Activated CD4-positive, CD25-positive, alpha-beta regulatory T cell (primary cell): Measurements from ENCODE around the gene PPM1N.

Experiments used
- DNase-seq, 4 experiments: peaks; one replicate each; lab custom pipeline; 2025; lab: John Stamatoyannopoulos, UW

Gene PPM1N

DNA sequence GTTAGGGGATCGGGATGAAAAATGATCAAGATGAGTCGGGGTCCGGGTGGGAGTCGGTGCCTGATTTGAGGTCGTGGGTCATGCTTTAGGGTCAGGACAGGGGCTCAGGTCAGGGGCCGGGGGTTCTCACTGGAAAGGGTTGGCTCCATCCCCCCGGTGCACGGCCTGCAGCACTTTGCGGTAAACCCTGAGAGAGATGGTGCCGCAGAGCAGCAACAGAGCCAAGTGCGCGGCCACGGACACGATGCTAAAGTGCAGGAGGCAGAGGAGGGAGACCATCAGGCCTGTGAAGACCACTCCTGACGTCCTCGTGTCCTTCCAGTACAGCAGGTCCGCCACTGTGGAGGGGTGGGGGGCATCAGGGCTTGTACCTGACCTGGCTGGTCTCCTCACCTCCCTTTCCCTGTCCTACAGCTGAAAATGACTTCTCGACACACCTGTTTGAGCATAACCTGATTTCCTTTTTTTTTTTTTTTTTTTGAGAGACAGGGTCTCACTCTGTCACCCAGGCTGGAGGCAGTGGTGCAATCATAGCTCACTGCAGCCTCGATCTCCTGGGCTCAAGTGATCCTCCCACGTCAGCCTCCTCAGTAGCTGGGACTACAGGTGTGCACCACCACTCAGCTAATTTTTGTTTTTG is 8.9 kb upstream of the PPM1N start:
- no peak for DNase-seq

- DNase-seq = no peak
These were observed 6.1 kb upstream of the PPM1N start for GRCh38 chr19:45492137-45492626.

- DNase-seq = no peak
These were observed 5.4 kb upstream of the PPM1N start for GRCh38 chr19:45492627-45493470.

DNA sequence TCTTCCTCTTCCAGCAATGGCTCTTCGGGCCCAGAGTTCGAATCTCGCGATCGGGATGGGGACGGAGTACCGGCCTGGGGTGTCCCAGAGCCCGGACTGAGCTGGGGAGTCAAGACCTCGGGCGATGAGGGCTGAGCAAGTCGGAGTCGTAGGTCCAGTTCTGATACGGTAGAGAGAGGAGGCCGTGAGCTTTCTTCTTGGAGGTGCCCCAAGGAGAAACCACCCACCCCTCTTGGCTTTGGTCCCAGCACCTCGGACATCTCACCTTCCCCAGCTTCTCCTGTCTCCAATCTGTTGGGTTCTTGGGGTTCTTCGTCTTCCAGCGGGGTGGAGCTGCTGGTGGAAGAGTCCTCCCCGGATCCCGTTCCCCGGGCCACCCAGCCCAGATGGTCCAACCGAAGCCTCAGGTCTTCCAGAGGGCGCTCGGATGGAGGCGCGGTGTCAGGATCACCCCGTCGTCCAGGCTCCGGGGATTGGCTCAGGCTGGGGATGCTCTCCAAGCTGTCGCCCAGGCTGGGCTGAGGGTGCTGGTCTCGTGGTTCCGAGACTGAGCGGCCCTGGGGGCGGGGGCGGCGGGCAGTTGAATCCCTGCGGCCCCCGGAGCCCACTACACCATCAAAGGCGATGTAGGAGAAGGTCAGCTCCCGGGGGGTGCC is 3.9 kb upstream of the PPM1N start:
- no peak for DNase-seq

GRCh38 chr19:45495178-45495577 is 3.1 kb upstream of the PPM1N start:
- DNase-seq = no peak

GRCh38 chr19:45496349-45496953 is 1.8 kb upstream of the PPM1N start:
- DNase-seq = peak in 1 of 4 experiments; percentile 22

DNA sequence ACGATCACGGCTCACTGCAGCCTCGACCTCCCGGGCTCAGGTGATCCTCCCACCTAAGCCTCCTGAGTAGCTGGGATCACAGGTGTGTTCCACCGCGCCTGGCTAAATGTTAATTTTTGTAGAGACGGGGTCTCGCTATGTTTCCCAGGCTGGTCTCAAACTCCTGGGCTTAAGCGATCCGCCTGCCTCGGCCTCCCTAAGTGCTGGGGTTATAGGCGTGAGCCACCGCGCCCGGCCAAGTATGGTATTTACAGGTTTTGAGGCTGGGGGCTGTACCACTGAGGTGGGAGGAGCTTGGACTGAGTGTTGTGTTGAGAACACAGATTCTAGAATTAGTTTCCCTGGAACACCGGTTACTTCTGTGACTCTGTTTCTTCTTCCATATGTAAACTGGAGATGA is 452 bp upstream of the PPM1N start:
- DNase-seq = no peak

GRCh38 chr19:45499196-45500180 is 1.2 kb downstream of the PPM1N start:
- DNase-seq = peak in 1 of 4 experiments; percentile 14

DNA sequence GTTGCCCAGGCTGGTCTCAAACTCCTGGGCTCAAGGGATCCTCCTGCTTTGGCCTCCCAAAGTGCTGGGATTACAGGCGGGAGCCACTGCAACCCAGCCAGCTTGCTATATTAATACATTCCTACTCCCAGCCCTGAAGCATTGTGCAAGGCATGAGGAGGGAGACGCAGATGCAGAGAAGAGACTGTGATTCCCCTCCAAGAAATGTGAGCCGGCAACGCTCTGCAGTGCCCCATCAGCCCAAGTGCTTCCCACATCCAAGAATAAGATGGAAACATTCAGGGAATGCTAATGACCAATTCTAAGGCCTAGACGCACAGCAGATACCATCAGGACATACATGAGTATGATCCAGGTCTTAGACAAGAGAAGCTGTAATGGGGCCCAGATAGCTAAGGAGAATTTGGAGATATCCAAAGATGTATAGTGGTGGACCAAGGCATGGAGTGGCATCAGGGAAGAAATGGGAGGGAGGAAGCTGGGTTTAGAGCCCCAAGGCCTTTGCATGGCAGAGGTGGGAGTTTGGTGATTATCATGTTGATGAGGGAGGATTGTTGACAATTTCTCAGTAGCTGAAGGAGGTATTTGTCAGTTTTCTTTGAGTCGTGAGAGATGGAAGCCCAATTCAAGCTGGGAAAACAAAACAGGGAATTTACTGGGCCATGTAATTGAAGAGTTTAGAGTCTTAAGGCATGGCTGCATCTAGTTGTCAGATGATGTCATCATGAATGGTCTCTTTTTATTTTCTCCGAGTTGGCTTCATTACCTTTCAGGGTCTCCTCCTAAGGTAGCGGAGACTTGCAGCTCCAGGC is 2.9 kb downstream of the PPM1N start:
- DNase-seq = no peak

GRCh38 chr19:45501730-45502014 is 3.4 kb downstream of the PPM1N start:
- DNase-seq = no peak

GRCh38 chr19:45502111-45502510 is 3.9 kb downstream of the PPM1N start:
- DNase-seq = no peak

GRCh38 chr19:45503909-45504308 is 5.7 kb downstream of the PPM1N start:
- DNase-seq = no peak

GRCh38 chr19:45505151-45505995 is 7.1 kb downstream of the PPM1N start:
- no peak for DNase-seq

DNA sequence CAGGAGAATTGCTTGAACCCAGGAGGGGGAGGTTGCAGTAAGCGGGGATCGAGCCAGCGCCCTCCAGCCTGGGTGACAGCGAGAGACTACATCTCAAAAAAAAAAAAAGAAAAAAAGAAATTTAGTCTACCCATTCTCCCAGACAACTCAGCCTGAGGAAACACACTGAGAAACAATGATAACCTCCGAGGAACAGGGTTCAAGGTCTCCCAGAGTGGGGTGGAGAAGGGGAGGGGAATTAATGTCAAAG is 7.7 kb downstream of the PPM1N start:
- no peak for DNase-seq

- peak; percentile 95 to 99 (median 96) for DNase-seq
These were observed 8.2 kb downstream of the PPM1N start for GRCh38 chr19:45506246-45506988.

- DNase-seq = peak; percentile 75 to 84 (median 83)
These were observed 9.0 kb downstream of the PPM1N start, which contains the start of gene VASP for GRCh38 chr19:45506989-45507871. Gene VASP, plus strand, starts transcription at chr19:45507479. Its CDS starts 293 bp downstream, at chr19:45507772.

- no peak for DNase-seq
These were observed 9.7 kb downstream of the PPM1N start for GRCh38 chr19:45507872-45508416.

GRCh38 chr19:45508417-45508860 is 10.2 kb downstream of the PPM1N start:
- no peak for DNase-seq
